HepG2 (cell line): ENCODE data around the gene AIMP2. TPM values are rescaled to one million over a fixed set of nuclear protein-coding genes. Genes with fewer than 3 reads are reported as not detected.
"Not testable (repeated sequence)": the region's sequence is repeated elsewhere in the genome, so short reads cannot be mapped to it uniquely, and the experiment has no call there.

Source experiments
- ATAC-seq: fragments of 200-7000 bp; cut with Tn5 transposase; 3 replicates; pipeline ENCODE4 v1.9.1; 2020; ENCODE audit warnings: mild to moderate bottlenecking, moderate library complexity
- BruUV-seq: library from RNA; stranded (reverse); fragments of 400-500 nt; replicated peaks from 2 replicates; lab custom pipeline; 2021; lab: Mats Ljungman, UMichigan
- CTCF ChIA-PET: fragments of 300-600 bp; formaldehyde crosslinking; extraction: SDS; loops from one replicate; lab custom pipeline; 2021; ENCODE audit warnings: low total read pairs, inconsistent platforms, low intra/inter-chr PET ratio; lab: Yijun Ruan, JAX
- POLR2A ChIA-PET: fragments of 350-600 bp; sonication (Branson Sonifier 250); formaldehyde crosslinking; loops from one replicate; lab custom pipeline; 2020; ENCODE audit warnings: antibody characterized with exemption, inconsistent platforms; lab: Yijun Ruan, JAX
- DNase-seq: peaks from one replicate; pipeline ENCODE4 v3.0.0-alpha.2; 2015; ENCODE audit warnings: low spot score
- FAIRE-seq: peaks from 3 replicates; lab custom pipeline; 2011; peaks lifted over from hg19 to GRCh38; lab: Jason Lieb, UNC
- H2AFZ ChIP-seq: one replicate; pipeline ENCODE4 v1.6.1; 2011; ENCODE audit warnings: low read length, inconsistent platforms
- H3K27ac ChIP-seq: fragments of 300-600 bp; 3 replicates; pipeline ENCODE4 v1.8.0; 2011; ENCODE audit warnings: mixed run types, mild to moderate bottlenecking, mixed read lengths, low read length, inconsistent platforms; ENCODE audit not compliant: insufficient read depth; ENCODE audit errors: extremely low read length
- H3K27me3 ChIP-seq, 2 experiments: fragments of 200-600 bp in 1 of 2; 2 replicates in 1 of 2; 3 replicates in 1 of 2; pipeline versions ENCODE4 v1.6.0 to v1.8.0; 2011; ENCODE audit warnings: low read length in 2 of 2, mild to moderate bottlenecking in 2 of 2, moderate library complexity in 2 of 2, inconsistent platforms in 1 of 2; ENCODE audit not compliant: insufficient read depth in 2 of 2, control insufficient read depth in 1 of 2
- H3K36me3 ChIP-seq, 2 experiments: fragments of 200-600 bp in 1 of 2; replicated peaks in 1 of 2; 2 replicates in 1 of 2; 3 replicates in 1 of 2; pipeline versions ENCODE4 v1.5.1 to v1.8.0; 2011; ENCODE audit warnings: low read length in 2 of 2, inconsistent platforms in 1 of 2; ENCODE audit not compliant: insufficient read depth in 2 of 2, control insufficient read depth in 1 of 2
- H3K4me1 ChIP-seq: 2 replicates; pipeline ENCODE4 v1.5.1; 2012; ENCODE audit warnings: low read length, inconsistent platforms; ENCODE audit not compliant: insufficient read depth
- H3K4me2 ChIP-seq: 2 replicates; pipeline ENCODE4 v1.6.0; 2011; ENCODE audit warnings: low read depth, low read length, inconsistent platforms
- H3K4me3 ChIP-seq, 3 experiments: fragments of 200-600 bp in 1 of 3; sonication (generic), shearing (Covaris generic) in 1 of 3; replicated peaks in 1 of 3; 2 replicates each; pipeline ENCODE4 v1.5.1; 2011 to 2016; ENCODE audit warnings: low read length in 3 of 3, inconsistent platforms in 2 of 3, low read depth in 2 of 3, mild to moderate bottlenecking in 2 of 3, control low read depth in 1 of 3, mixed read lengths in 1 of 3; ENCODE audit not compliant: insufficient read depth in 1 of 3
- H3K79me2 ChIP-seq: one replicate; pipeline ENCODE4 v1.6.1; 2011; ENCODE audit warnings: low read length, inconsistent platforms; ENCODE audit not compliant: insufficient read depth
- H3K9ac ChIP-seq: 2 replicates; pipeline ENCODE4 v1.6.0; 2011; ENCODE audit warnings: mild to moderate bottlenecking, low read depth, low read length, inconsistent platforms; ENCODE audit not compliant: insufficient read depth
- H3K9me3 ChIP-seq: 2 replicates; pipeline ENCODE4 v1.5.1; 2012; ENCODE audit warnings: mild to moderate bottlenecking, low read length
- H4K20me1 ChIP-seq: 2 replicates; pipeline ENCODE4 v1.6.0; 2011; ENCODE audit warnings: inconsistent platforms, mild to moderate bottlenecking, low read length, moderate library complexity; ENCODE audit not compliant: insufficient read depth
- FOSL2 ChIP-seq: sonication (generic); formaldehyde crosslinking; IDR thresholded peaks from 2 replicates; pipeline ENCODE4 v1.4.0; 2020; ENCODE audit warnings: missing genetic modification reagents
- HOXA3 ChIP-seq: sonication (generic); formaldehyde crosslinking; IDR thresholded peaks from 2 replicates; pipeline ENCODE4 v1.5.0; 2020; ENCODE audit warnings: missing genetic modification reagents
- MED1 ChIP-seq: sonication (generic); formaldehyde crosslinking; IDR thresholded peaks from 2 replicates; pipeline ENCODE4 v1.4.0; 2020; ENCODE audit warnings: missing genetic modification reagents
- WIZ ChIP-seq: sonication (generic); formaldehyde crosslinking; IDR thresholded peaks from 2 replicates; pipeline ENCODE4 v1.5.1; 2020; ENCODE audit warnings: mild to moderate bottlenecking, missing genetic modification reagents
- ZBTB33 ChIP-seq: sonication (generic); formaldehyde crosslinking; IDR thresholded peaks from 2 replicates; pipeline ENCODE4 v1.4.0; 2020; ENCODE audit warnings: missing genetic modification reagents
- ZBTB38 ChIP-seq: sonication (generic); formaldehyde crosslinking; IDR thresholded peaks from 2 replicates; pipeline ENCODE4 v1.5.1; 2020; ENCODE audit warnings: mild to moderate bottlenecking, missing genetic modification reagents
- ZMYM3 ChIP-seq: sonication (generic); formaldehyde crosslinking; IDR thresholded peaks from 2 replicates; pipeline ENCODE4 v1.5.1; 2020; ENCODE audit warnings: mild to moderate bottlenecking, missing genetic modification reagents
- ZNF121 ChIP-seq: sonication (generic); formaldehyde crosslinking; IDR thresholded peaks from 2 replicates; pipeline ENCODE4 v1.5.0; 2020; ENCODE audit warnings: mild to moderate bottlenecking, missing genetic modification reagents
- ZNF766 ChIP-seq: sonication (generic); formaldehyde crosslinking; IDR thresholded peaks from 2 replicates; pipeline ENCODE4 v1.5.0; 2020; ENCODE audit warnings: missing genetic modification reagents, borderline replicate concordance
- ZNF770 ChIP-seq: sonication (generic); formaldehyde crosslinking; IDR thresholded peaks from 2 replicates; pipeline ENCODE4 v1.5.0; 2020; ENCODE audit warnings: mild to moderate bottlenecking, missing genetic modification reagents
- WGBS: methylation state at CpG from one replicate; pipeline ENCODE4 v1.1.6; 2017; ENCODE audit warnings: low lambda C conversion rate; 5-methylcytosine and 5-hydroxymethylcytosine counted together
- in situ Hi-C: cut with HindIII; loops from 2 replicates; pipeline ENCODE4 v1.10.0; 2017; ENCODE audit warnings: low pct_unique_long_range_greater_than_20kb; ENCODE audit not compliant: extremely low pct_ligation_motif_present
- intact Hi-C: fragments of 100-400 bp; cut with micrococcal nuclease; formaldehyde crosslinking; loops from one replicate; pipeline ENCODE4 v1.10.0; 2022; ENCODE audit not compliant: unreplicated experiment
- polyA plus RNA-seq, 8 experiments: library from polyadenylated mRNA; depleted of rRNA in 3 of 8; stranded (reverse) in 7 of 8; unstranded in 1 of 8; fragments of >200 nt; fragmentation: Illumina TruSeq in 4 of 8; extraction: Trizol in 4 of 8; gene quantifications; 2 replicates each; pipeline versions ENCODE4 v1.2.1 to v1.2.3, GENCODE V29; 2011 to 2016; ENCODE audit warnings: low read depth in 4 of 8, missing spikeins in 1 of 8, mixed read lengths in 1 of 8; ENCODE audit not compliant: insufficient read depth in 1 of 8
- total RNA-seq, 5 experiments: library from RNA; depleted of rRNA; stranded (reverse); fragments of >200 nt; fragmentation: Illumina TruSeq; extraction: Trizol; gene quantifications; 2 replicates each; pipeline ENCODE4 v1.2.3, GENCODE V29; 2016; ENCODE audit warnings: low read depth in 1 of 5

Gene AIMP2
- total and polyA plus RNA-seq, 2 of the 13 experiments (the other 11 are each of a cell fraction or from before 2014, with no cell fraction given) = 38.2 to 84.9 TPM

GRCh38 chr7:6007835-6008590 lies 1.1 kb upstream of the AIMP2 start:
- intact Hi-C loops, BruUV-seq, H3K36me3 ChIP-seq, ATAC-seq, FAIRE-seq, H3K9me3 ChIP-seq, DNase-seq, H2AFZ ChIP-seq, CTCF ChIA-PET, H4K20me1 ChIP-seq, H3K27me3 ChIP-seq: not testable (repeated sequence)
- WGBS = 39% methylated on average over 27 of the region's 27 CpGs
- peak overlapping the region; percentile 87 for H3K9ac ChIP-seq
- peak overlapping the region; percentile 73 to 88 (median 75) for H3K4me3 ChIP-seq
- peaks cover 41% of the 10 kb centered on the region for H3K4me1 ChIP-seq
- peaks cover 34% of the 10 kb centered on the region for H3K79me2 ChIP-seq
- 0 out of 2 replicates have a peak, but pooled peaks have one; percentile 31 for TF ChIP-seq ZMYM3 (CRISPR knock-in tag)
- TF ChIP-seq WIZ = 0 out of 2 replicates have a peak, but pooled peaks have one; percentile 9
- TF ChIP-seq FOSL2 (CRISPR knock-in tag) = peak; percentile 75
- TF ChIP-seq MED1 (CRISPR knock-in tag) = 0 out of 2 replicates have a peak, but pooled peaks have one; percentile 13
- TF ChIP-seq HOXA3 (CRISPR knock-in tag) = 0 out of 2 replicates have a peak, but pooled peaks have one; percentile 8
- peak; percentile 36; the same call in 1 of the 2 replicates for TF ChIP-seq ZBTB33 (CRISPR knock-in tag)
- TF ChIP-seq ZNF121 (CRISPR knock-in tag) = peak; percentile 93
- 0 out of 2 replicates have a peak, but pooled peaks have one; percentile 28 for TF ChIP-seq ZNF766 (CRISPR knock-in tag)
- peak; percentile 92 for TF ChIP-seq ZBTB38 (CRISPR knock-in tag)
- peak; percentile 72 for TF ChIP-seq ZNF770 (CRISPR knock-in tag)
- in situ Hi-C loops = loop anchor here (10.0 kb wide), 1 partner anchor 317 kb away; no protein-coding TSS in a partner anchor
- POLR2A ChIA-PET = interaction anchor here (0.6 to 2.8 kb wide), 20 partner anchors 9 to 563 kb away, joined by 3 to 21 read pairs (median 4); no protein-coding TSS in a partner anchor
- peak overlapping the region; percentile 95 for H3K4me2 ChIP-seq
- H3K27ac ChIP-seq = peak overlapping the region; percentile 89

GRCh38 chr7:6010370-6010769 lies 1.3 kb downstream of the AIMP2 start:
- H3K9me3 ChIP-seq, BruUV-seq, FAIRE-seq, CTCF ChIA-PET, intact Hi-C loops, ATAC-seq, in situ Hi-C loops, H3K9ac ChIP-seq, H4K20me1 ChIP-seq, DNase-seq, H3K27me3 ChIP-seq, H2AFZ ChIP-seq: not testable (repeated sequence)
- Histone ChIP-seq H3K4me2 (peak overlapping the region; percentile 71), H3K36me3 (peaks cover 6 to 11% of the 10 kb centered on the region in 2 experiments; a peak in 4 of 5 replicates), H3K4me1 (peaks cover 42% of the 10 kb centered on the region), H3K79me2 (peaks cover 37% of the 10 kb centered on the region), H3K4me3 (peak overlapping the region in 2 of 3 experiments; percentile 15 to 88; a peak in 1 of 6 replicates), H3K27ac (peak overlapping the region; percentile 4)
- WGBS = 93% methylated on average over 8 of the region's 8 CpGs
- POLR2A ChIA-PET = interaction anchor here (1.9 to 2.7 kb wide), 2 partner anchors 12 to 45 kb away, joined by 9 to 10 read pairs; no protein-coding TSS in a partner anchor
